ENCODE results near the gene CSHL1. TPM values are rescaled to one million over a fixed set of nuclear protein-coding genes. Genes with fewer than 3 reads are reported as not detected.

CSHL1 gene
- total RNA-seq, 6 experiments from 2014 or later: not detected

DNA sequence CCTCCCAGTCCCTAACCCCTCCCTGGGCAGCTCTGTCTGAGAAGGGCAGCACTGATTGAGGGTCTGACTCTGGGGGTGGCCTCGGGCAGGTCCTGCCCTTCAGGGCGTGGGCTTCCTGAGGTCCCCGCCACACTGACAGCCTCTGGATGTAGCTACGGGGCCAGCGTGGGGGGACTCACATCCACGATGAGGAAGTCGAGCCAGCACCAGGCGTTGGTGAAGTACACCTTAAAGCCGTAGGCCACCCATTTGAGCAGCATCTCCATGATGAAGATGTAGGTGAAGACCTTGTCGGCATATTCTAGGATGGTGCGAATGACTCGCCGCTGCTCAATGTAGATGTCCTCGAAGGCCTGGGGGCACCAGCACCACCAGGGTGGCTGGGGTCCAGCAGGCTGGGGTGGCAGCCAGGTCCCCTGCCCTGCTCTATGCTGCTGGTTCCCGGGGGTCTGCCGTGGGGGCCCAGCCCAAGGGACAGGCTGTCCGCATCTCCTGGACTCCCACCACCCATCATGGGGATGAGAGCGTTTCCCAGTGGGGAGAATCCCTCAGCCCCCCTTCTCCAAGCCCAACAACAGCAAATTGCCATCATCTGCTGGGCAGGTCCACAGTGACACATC, 36.8 kb upstream of the CSHL1 start:
- peaks cover 9% of the 10 kb centered on the region for H3K27me3 Mint-ChIP-seq (ENCODE audit: insufficient read depth)
- no peak overlapping the region for H3K27ac Mint-ChIP-seq
- H3K9me3 Mint-ChIP-seq: no peaks in the 10 kb centered on the region
- TF ChIP-seq, protein P1, sequence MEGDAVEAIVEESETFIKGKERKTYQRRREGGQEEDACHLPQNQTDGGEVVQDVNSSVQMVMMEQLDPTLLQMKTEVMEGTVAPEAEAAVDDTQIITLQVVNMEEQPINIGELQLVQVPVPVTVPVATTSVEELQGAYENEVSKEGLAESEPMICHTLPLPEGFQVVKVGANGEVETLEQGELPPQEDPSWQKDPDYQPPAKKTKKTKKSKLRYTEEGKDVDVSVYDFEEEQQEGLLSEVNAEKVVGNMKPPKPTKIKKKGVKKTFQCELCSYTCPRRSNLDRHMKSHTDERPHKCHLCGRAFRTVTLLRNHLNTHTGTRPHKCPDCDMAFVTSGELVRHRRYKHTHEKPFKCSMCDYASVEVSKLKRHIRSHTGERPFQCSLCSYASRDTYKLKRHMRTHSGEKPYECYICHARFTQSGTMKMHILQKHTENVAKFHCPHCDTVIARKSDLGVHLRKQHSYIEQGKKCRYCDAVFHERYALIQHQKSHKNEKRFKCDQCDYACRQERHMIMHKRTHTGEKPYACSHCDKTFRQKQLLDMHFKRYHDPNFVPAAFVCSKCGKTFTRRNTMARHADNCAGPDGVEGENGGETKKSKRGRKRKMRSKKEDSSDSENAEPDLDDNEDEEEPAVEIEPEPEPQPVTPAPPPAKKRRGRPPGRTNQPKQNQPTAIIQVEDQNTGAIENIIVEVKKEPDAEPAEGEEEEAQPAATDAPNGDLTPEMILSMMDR (IDR thresholded peaks at IDR 0.05): no peak
- no peak overlapping the region for H3K4me3 Mint-ChIP-seq
- no peaks in the 10 kb centered on the region for H3K36me3 Mint-ChIP-seq (ENCODE audit: low read depth)
- H3K4me1 Mint-ChIP-seq (ENCODE audit: low read depth): no peaks in the 10 kb centered on the region
- no peak for DNase-seq

DNA sequence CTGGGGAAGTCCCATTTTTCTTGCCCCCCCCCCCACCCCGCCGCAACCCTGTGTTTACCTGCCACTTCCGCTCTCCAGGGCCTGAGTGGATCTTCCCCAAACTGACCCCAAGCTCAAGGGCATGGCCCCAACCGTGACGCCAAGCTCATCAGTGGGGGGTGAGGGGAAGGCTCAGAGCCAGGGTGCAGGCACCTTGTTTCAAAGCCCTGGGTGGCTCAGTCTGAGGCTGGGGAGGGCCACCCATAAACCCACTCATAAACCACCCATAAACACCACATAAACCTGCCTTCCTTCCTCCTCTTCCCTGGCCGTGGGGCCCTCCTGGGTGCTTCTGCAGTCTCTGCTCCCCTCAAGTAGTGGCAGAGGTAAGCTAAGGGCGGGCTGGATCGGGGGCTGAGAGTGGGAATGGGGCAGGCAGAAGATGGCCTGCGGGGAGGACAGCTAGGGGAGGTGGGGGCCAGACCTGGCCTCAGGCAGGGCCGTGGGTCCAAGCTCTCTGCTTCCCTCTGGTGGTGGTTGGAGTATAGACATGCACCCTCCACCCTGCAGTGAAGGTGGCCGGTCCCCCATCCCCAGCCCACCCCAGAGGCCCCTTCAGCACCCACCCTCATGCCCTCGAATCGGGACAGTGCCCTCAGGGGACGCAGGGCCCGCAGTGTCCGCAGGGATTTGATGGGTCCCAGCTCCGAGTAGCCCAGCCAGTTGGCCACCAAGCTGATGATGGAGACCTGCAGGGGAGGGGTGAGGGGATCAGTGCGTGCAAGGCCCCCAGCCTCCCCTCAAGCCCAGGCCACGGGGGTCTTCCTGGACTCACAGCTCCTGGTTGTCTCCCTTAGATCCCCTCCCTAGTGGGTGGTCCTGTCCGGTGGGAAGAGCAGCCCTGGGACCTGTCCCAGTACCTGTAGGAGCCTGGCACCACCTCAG, 35.6 kb upstream of the CSHL1 start:
- peaks cover 10% of the 10 kb centered on the region for H3K27me3 Mint-ChIP-seq (ENCODE audit: insufficient read depth)
- no peak overlapping the region for H3K27ac Mint-ChIP-seq
- H3K4me1 Mint-ChIP-seq (ENCODE audit: low read depth): no peaks in the 10 kb centered on the region
- TF ChIP-seq, protein P1 (IDR thresholded peaks at IDR 0.05): peak; percentile 91
- H3K4me3 Mint-ChIP-seq: no peak overlapping the region
- H3K9me3 Mint-ChIP-seq: no peaks in the 10 kb centered on the region
- DNase-seq: no peak
- H3K36me3 Mint-ChIP-seq (ENCODE audit: low read depth): no peaks in the 10 kb centered on the region

DNA sequence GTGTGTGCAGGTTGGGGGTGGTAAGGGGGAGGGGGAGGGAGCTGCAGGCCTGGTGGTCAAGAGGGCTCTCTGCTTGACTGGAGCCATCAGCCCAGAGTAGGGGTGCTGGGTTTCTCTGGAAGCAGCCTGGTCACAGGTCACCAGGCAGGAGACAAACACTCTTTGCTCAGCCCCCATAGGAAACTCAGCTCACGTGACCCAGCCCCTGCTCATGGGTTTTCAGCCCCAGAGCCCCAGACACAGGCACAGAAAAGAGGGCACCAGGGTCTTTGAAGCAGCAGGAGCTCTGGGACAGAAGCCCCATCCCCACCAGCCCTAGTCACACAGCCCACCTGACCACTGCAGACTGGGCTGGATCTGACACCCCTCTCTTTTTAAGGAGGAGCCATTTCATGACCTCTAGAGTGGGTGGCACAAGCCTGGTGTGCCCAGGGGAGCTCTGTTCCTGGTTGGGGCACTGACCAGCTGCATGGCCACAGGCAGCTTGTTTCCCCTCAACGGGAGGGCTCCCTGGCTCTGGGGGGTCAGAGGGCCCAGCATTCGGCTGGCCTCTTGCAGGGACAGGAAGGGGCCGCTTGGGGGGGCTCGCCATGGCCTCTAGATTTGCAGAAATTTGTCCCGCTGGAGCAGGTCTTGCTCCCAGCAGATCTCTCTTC, 34.9 kb upstream of the CSHL1 start:
- TF ChIP-seq, protein P1 (IDR thresholded peaks at IDR 0.05): no peak
- Mint-ChIP-seq H3K27ac (no peak overlapping the region), H3K4me3 (no peak overlapping the region), H3K36me3 (ENCODE audit: low read depth) (no peaks in the 10 kb centered on the region), H3K27me3 (ENCODE audit: insufficient read depth) (peaks cover 10% of the 10 kb centered on the region), H3K9me3 (no peaks in the 10 kb centered on the region), H3K4me1 (ENCODE audit: low read depth) (no peaks in the 10 kb centered on the region)
- no peak for DNase-seq

DNA sequence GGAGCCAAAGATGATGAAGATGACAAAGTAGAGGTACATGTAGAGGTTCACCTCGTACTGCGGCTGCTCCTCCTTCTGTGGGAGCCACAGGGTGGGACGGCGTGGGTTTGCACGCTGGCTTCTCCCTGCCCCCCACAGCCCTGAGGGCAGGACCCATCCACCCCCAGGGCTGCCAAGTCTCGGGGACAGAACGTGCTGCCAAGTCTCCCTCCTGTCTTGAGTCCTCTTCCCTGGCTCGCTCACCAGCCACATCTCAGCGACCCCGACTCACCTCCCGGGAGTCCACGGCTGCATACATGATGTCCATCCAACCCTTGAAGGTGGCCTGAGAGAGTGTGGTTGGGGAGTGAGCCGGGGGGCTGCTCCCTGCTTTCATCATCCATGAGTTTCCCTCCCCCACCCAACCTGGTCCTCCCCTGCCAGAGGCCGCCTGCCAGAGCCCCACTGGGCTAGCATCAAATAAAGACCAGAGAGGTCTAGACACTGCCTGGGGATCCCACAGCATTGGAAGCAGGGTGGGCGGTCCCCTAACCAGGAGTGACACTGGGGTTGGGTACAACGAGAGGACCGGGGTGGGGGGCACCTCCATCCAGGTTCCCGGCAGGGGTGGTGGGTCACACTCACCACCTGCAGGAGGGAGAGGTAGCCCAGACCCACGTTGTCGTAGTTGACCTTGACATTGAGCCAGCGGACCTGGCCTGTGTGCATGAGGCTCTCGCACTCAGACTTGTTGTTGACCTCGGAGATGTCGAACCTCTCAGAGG, 33.9 kb upstream of the CSHL1 start:
- H3K4me3 Mint-ChIP-seq: no peak overlapping the region
- peaks cover 10% of the 10 kb centered on the region for H3K27me3 Mint-ChIP-seq (ENCODE audit: insufficient read depth)
- H3K27ac Mint-ChIP-seq: no peak overlapping the region
- H3K9me3 Mint-ChIP-seq: no peaks in the 10 kb centered on the region
- no peak for DNase-seq
- TF ChIP-seq, protein P1 (IDR thresholded peaks at IDR 0.05): no peak
- H3K4me1 Mint-ChIP-seq (ENCODE audit: low read depth): no peaks in the 10 kb centered on the region
- H3K36me3 Mint-ChIP-seq (ENCODE audit: low read depth): no peaks in the 10 kb centered on the region

DNA sequence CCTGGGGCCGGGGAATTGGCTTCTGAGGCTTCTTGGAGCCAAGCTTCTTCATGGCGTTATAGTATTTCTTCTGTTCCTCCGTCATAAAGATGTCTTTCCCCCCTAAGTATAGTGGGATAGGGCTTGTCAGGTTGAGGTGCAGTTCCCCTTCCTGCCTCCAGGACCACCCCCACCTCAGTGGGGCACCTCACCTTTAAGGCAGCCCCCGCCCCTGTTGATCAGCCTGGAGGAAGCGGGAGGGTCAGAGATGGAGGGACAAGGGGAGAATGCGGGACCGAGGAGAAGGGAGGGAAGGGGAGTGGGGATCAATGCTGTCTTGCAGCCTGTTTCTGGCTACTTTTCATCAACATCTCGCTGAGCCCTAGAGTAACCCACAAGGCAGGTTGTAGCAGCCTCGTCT, 32.7 kb upstream of the CSHL1 start:
- TF ChIP-seq, protein P1 (IDR thresholded peaks at IDR 0.05): peak; percentile 45

More for the DNA sequence above, 32.7 kb upstream of the CSHL1 start:
- H3K4me1 Mint-ChIP-seq (ENCODE audit: low read depth): no peaks in the 10 kb centered on the region
- peaks cover 10% of the 10 kb centered on the region for H3K27me3 Mint-ChIP-seq (ENCODE audit: insufficient read depth)
- no peak overlapping the region for H3K27ac Mint-ChIP-seq
- no peaks in the 10 kb centered on the region for H3K36me3 Mint-ChIP-seq (ENCODE audit: low read depth)
- no peak overlapping the region for H3K4me3 Mint-ChIP-seq
- H3K9me3 Mint-ChIP-seq: no peaks in the 10 kb centered on the region
- no peak for DNase-seq

All from HFFc6 (cell line).